Measurements from ENCODE around the gene CAPN11.

Gene CAPN11

DNA sequence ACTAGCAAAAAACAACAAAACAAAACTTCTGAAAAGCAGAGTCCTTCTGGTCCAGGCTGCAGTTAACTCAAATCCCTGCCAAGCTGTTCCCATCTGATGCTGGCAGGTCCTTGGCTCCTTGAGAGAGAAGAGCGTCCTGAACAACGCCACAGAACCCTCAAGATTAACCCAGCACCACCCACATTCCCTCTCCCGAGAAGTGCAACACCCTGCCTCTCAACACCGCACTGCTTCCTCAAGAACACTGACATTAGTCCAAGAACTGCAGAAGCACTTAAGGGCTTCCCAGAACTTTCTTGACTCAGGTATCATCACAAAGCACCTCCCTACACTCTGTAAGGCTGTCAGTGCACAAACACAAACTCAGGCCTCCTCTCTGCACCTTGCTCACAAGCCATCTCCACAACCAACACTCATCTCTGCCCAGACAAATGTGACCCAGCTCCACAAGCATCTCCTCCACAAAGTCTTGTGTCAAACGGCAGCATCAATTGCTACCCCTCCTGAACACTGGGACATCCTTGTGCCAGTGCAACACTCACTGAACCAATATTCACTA is 38.8 kb upstream of the CAPN11 start:
- Histone ChIP-seq H3K4me2 (no peak overlapping the region), H3K27ac (no peak overlapping the region), H4K20me1 (peaks cover 100% of the 10 kb centered on the region), H3K27me3 (no peaks in the 10 kb centered on the region), H3K9me3 (no peaks in the 10 kb centered on the region), H3K36me3 (peaks cover 57% of the 10 kb centered on the region), H3K4me3 (no peak overlapping the region), H3K4me1 (peaks cover 90% of the 10 kb centered on the region), H3K9ac (no peak overlapping the region)
- no peak for TF ChIP-seq Cebpa-rat (IDR thresholded peaks at IDR 0.05)

DNA sequence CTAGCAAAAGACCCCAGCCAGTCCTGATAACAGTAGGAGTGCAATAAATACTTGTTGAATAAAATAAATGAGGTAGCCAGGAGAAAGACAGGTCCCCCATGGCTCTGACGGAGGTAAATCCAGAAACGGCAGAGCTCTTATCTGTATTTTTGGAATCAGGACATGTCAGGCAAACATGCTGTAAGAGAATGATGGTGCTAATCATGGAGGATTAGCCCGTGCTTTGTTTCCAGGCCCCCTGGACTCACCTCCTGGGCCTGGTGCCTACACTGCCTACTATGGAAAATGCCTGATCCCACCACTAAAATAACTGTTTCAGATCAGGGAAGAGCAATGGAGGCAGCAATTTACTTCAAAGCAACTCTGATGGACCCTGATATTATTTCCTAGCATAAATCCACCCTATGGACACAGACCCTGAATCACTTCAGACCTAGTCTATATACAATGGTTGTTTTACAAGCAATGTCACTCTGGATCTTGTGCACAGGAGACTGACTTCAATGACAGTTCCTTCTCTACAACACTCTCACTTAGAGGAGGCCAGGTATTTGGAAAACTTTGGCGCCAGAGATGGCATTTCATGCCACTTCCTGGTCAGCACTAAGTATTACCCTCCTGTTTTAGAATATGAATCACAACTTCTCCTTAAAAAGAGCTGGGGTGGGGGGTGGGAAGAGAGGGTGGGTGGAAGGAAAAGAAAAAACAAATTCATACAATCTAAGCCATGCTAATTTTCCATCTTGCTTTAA is 37.8 kb upstream of the CAPN11 start:
- no peaks in the 10 kb centered on the region for H3K27me3 ChIP-seq
- no peak overlapping the region for H3K4me3 ChIP-seq
- H3K36me3 ChIP-seq: peaks cover 46% of the 10 kb centered on the region
- no peak overlapping the region for H3K27ac ChIP-seq
- H3K9me3 ChIP-seq: no peaks in the 10 kb centered on the region
- H4K20me1 ChIP-seq: peaks cover 100% of the 10 kb centered on the region
- H3K9ac ChIP-seq: no peak overlapping the region
- H3K4me1 ChIP-seq: peaks cover 97% of the 10 kb centered on the region
- H3K4me2 ChIP-seq: peak overlapping the region; percentile 96
- TF ChIP-seq Cebpa-rat (IDR thresholded peaks at IDR 0.05): no peak

DNA sequence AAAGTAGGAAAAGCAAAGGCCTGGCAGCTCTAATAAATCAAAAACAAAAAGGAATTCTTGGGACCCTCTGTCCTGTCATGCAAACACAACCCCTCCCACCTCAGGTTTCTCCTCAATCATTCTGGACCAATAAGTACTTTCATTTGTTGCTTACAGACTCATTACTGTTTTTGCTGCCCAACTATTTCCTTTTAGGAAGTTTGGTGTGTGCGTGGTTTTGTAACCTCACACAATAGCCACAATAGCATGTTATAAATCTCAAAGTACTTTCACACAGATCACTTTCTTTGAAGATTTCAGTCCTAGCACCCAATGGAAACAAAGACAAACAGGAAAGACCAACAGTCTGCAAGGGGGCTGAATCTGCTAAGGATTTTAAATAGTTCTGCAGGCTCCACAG is 35.8 kb upstream of the CAPN11 start:
- H4K20me1 ChIP-seq: peaks cover 90% of the 10 kb centered on the region
- peaks cover 29% of the 10 kb centered on the region for H3K36me3 ChIP-seq
- H3K9me3 ChIP-seq: no peaks in the 10 kb centered on the region
- H3K4me2 ChIP-seq: peak overlapping the region; percentile 96
- 0 out of 2 replicates have a peak overlapping the region, but pooled peaks have one; percentile 0 for H3K9ac ChIP-seq
- H3K4me1 ChIP-seq: peaks cover 85% of the 10 kb centered on the region
- H3K27me3 ChIP-seq: no peaks in the 10 kb centered on the region
- no peak overlapping the region for H3K27ac ChIP-seq
- TF ChIP-seq Cebpa-rat (IDR thresholded peaks at IDR 0.05): no peak
- no peak overlapping the region for H3K4me3 ChIP-seq

DNA sequence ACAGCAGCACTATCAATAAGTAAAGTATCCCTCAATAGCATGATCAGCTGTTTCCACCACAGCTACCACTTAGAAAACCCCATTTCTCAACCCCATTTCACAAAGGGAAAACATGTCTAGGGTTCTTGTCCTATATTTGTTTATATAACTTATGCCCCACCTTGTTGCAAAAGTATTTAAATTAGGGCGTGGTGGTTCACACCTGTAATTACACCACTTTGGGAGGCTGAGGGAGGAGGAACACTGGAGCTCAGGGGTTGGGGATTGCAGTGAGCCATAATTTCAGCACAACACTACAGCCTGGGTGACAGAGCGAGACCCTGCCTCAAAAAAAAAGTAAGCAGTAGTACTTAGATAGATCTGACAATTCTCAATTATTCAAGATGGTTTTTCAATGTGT is 35.1 kb upstream of the CAPN11 start:
- TF ChIP-seq Cebpa-rat (IDR thresholded peaks at IDR 0.05): no peak
- H4K20me1 ChIP-seq: peaks cover 86% of the 10 kb centered on the region
- H3K4me3 ChIP-seq: no peak overlapping the region
- peak overlapping the region; percentile 96 for H3K4me2 ChIP-seq
- no peaks in the 10 kb centered on the region for H3K9me3 ChIP-seq
- H3K27me3 ChIP-seq: no peaks in the 10 kb centered on the region
- peaks cover 84% of the 10 kb centered on the region for H3K4me1 ChIP-seq
- 0 out of 2 replicates have a peak overlapping the region, but pooled peaks have one; percentile 0 for H3K9ac ChIP-seq
- H3K36me3 ChIP-seq: peaks cover 23% of the 10 kb centered on the region
- no peak overlapping the region for H3K27ac ChIP-seq

DNA sequence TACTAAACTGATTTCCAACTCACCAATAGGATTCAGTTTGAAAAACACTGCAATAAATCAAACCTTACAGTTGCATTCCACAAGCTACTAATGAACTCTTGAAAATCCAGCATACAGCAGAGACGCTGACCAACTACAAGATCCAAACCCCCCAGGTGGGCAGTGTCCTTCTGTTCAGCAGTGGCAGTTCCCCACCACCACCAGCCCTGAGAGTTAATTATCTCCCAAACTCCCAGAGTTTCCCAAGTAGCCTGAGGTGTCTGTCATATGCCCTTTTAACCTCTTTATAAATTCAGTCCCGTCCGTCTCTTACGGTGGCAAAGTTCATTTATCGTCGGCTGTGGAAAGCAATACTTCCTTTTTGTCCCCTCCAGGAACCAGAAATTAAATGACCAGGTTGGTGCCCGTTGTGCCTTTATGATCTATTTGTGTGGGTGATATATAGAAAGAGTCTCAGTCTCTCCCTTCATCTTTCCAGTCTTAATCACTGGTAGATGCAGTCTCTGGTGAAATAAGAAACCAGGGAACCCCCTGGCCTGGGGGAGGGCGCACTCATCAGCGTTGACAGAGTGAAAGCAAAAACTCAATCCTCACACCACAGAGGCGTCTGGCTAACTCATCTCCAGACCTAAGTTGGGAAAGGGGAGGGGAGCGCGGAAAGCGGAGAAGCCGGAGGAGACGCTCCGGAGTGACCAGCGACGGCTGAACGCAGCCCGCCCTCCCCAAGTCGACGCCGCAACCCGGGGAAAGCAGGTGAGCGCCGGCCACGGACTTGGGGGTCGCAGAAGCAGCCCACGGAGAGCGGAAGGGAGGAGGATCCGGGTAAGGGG is 32.1 kb upstream of the CAPN11 start:
- no peak for TF ChIP-seq Cebpa-rat (IDR thresholded peaks at IDR 0.05)
- H4K20me1 ChIP-seq: peaks cover 71% of the 10 kb centered on the region
- peak overlapping the region; percentile 91 for H3K4me3 ChIP-seq
- peak overlapping the region; percentile 96 for H3K4me2 ChIP-seq
- H3K9ac ChIP-seq: peak overlapping the region; percentile 93
- peaks cover 80% of the 10 kb centered on the region for H3K4me1 ChIP-seq
- no peaks in the 10 kb centered on the region for H3K9me3 ChIP-seq
- no peaks in the 10 kb centered on the region for H3K27me3 ChIP-seq
- H3K27ac ChIP-seq: peak overlapping the region; percentile 86
- H3K36me3 ChIP-seq: 0 out of 2 replicates have a peak, but pooled peaks cover 7% of the 10 kb centered on the region

DNA sequence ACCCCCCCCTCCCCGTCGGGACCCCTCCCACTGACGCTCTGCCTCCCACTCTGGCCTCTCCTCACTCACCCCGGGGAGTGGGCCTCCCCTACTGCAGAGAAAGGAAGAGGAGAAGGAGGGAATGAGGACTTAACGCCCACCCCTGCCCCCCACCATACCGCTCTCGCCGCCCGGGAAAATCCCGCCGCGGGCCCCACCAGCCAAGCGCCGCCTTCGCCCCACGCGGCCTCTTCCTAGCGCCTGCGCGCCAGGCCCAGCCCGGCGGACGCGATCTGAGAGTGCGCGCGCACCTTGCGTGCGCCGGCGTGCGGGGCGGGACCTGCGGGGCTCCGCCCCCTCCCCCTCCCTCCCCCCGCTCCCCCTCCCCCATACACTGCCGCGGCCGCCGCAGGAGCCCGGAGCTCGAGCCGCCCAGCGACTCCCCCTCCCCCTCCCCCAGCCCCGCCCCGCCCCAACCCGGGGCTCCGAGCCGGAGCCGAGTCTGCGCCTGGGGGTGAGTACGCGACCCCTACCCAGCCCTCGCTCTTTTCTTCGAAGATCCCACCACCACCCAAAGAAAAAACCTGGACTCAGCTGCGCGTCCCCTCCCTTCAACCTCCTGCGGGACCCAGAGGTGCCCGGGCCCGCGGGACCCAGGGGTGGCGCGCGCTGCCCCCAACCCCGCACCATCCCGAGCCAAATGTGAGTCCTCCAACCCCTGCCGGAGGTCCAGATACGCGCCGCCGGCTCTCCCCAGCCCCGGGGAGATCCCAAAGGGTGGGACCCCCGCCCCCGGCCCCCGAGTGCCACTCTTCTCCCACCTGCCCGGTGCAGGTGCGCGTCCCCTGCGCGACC is 31.2 kb upstream of the CAPN11 start, which contains the start of the genes MRPL14 and TMEM63B:
MRPL14 (minus strand) TSS at position 267 of the 834 bp plus-strand sequence. CDS start 10,841 bp downstream, outside the sequence.
TMEM63B (plus strand) TSS at position 369 of the 834 bp plus-strand sequence. CDS start 7,031 bp downstream, outside the sequence.
- Histone ChIP-seq H3K4me2 (peak within 1 kb of the TSS; percentile 96), H3K27me3 (no peaks in the 10 kb centered on the region), H3K9ac (peak within 1 kb of the TSS; percentile 93), H3K4me3 (peak within 1 kb of the TSS; percentile 91), H3K9me3 (no peaks in the 10 kb centered on the region), H3K4me1 (peaks cover 80% of the 10 kb centered on the region), H3K27ac (peak within 1 kb of the TSS; percentile 86), H4K20me1 (peaks cover 71% of the 10 kb centered on the region), H3K36me3 (0 out of 2 replicates have a peak, but pooled peaks cover 7% of the 10 kb centered on the region)
- no peak for TF ChIP-seq Cebpa-rat (IDR thresholded peaks at IDR 0.05)

DNA sequence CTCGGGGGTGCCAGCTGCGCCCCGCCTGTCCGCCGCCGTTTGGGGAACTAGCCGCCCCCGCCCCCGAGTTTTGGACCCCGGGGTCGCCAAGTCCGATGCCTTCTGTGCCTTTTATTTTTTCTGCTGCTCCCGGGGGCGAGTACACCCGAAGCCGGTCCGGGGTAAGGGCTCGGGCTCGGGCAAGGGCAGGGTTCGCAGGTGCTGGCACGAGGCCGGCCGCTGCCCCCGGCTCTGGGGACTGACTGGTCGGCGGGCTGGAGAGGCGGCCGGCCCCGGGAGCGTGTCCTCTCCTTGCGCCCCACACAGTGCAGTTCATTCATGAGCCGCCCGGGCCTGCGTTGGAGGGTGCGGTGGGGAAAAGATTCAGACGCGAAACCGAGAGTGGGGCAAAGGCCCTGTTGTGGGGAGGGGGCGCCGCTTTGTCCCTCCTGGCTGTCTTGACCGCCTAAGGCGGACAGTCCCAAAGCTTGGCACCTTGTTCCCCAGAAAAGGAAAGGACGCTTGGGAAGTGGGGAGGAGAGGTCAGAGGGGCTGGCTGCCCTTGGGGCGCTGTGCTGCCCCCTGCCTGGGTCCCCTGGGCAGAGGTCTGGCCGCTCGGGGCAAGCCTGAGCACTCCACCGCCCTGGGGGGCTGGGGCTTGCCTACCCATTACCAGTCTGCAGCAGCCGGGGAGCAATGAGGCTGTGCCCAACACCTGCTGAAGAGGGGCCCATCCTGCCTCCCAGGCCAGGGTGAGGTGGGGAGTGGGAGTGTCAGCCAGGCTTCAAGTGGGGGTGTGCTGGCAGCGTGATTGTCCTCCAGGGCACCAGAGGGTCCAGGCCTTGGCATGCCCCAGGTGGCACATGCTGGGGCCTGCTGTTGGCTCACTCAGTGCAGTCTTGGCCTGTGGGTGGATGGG is 30.4 kb upstream of the CAPN11 start:
- 0 out of 2 replicates have a peak, but pooled peaks cover 7% of the 10 kb centered on the region for H3K36me3 ChIP-seq
- H3K4me3 ChIP-seq: peak overlapping the region; percentile 91
- peak overlapping the region; percentile 91 for H3K4me2 ChIP-seq
- no peak for TF ChIP-seq Cebpa-rat (IDR thresholded peaks at IDR 0.05)
- H3K4me1 ChIP-seq: peaks cover 80% of the 10 kb centered on the region
- H3K9me3 ChIP-seq: no peaks in the 10 kb centered on the region
- no peaks in the 10 kb centered on the region for H3K27me3 ChIP-seq
- peaks cover 71% of the 10 kb centered on the region for H4K20me1 ChIP-seq
- peak overlapping the region; percentile 84 for H3K9ac ChIP-seq
- H3K27ac ChIP-seq: peak overlapping the region; percentile 73

DNA sequence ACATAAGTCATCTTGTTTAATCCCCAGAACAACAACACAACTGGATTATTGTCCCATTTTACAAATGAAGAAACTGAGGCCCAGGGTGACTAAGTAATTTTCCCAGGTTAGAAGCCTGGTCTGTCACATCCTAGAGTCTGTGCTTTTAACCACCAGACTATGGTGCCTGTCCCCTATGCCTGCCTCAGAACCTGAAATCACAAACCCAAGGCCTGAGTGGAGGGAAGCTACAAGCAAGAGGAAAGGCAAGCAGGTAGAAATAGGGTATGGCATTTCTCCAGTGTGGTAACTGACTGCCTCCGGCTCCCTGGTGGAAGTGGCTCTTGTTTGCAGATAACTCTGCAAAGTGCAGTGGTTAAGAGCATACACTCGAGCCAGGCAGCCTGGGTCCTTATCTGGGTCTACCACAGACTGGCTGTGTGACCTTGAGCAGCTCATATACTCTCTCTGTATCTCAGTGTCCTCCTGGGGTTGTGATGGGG is 28.7 kb upstream of the CAPN11 start:
- Histone ChIP-seq H3K4me3 (no peak overlapping the region), H3K4me1 (peaks cover 80% of the 10 kb centered on the region), H3K4me2 (0 out of 2 replicates have a peak overlapping the region, but pooled peaks have one; percentile 6), H3K27me3 (no peaks in the 10 kb centered on the region), H4K20me1 (peaks cover 64% of the 10 kb centered on the region), H3K36me3 (0 out of 2 replicates have a peak, but pooled peaks cover 4% of the 10 kb centered on the region), H3K27ac (no peak overlapping the region), H3K9ac (no peak overlapping the region), H3K9me3 (no peaks in the 10 kb centered on the region)
- no peak for TF ChIP-seq Cebpa-rat (IDR thresholded peaks at IDR 0.05)

Data from BLaER1 (cell line).